Measurements from ENCODE around the gene LEMD2.

GRCh38 chr6:33729059-33729458, 59.9 kb downstream of the LEMD2 start:
- TF ChIP-seq CTCF (optimal IDR thresholded peaks at IDR 0.05 in 1 of 3, IDR thresholded peaks at IDR 0.05 in 1 of 3, conservative IDR thresholded peaks at IDR 0.05 in 1 of 3; ENCODE audit: extremely low read depth in 1 of 3, insufficient read depth in 2 of 3, low read length in 3 of 3) (no peak), EZH2 (IDR thresholded peaks at IDR 0.05; ENCODE audit: low read length) (no peak)

Measured in keratinocyte (primary cell).